A549 (cell line): ENCODE measurements around the gene PDPN. TPM values are rescaled to one million over a fixed set of nuclear protein-coding genes. Genes with fewer than 3 reads are reported as not detected.

Source experiments
- ATAC-seq, 2 experiments: fragments of 200-7000 bp in 1 of 2; fragments of >200 bp in 1 of 2; cut with Nextera tagmentation in 1 of 2; cut with Tn5 transposase in 1 of 2; 3 replicates each; pipeline versions ENCODE4 v1.8.0 to v1.9.1; 2018 to 2020; ENCODE audit warnings: mild to moderate bottlenecking in 1 of 2, moderate library complexity in 1 of 2
- CTCF ChIA-PET: fragments of 300-600 bp; sonication (Branson Sonifier 250); formaldehyde crosslinking; extraction: SDS; loops from one replicate; lab custom pipeline; 2021; ENCODE audit warnings: antibody characterized with exemption, inconsistent platforms; lab: Yijun Ruan, JAX
- POLR2A ChIA-PET: fragments of 350-600 bp; formaldehyde crosslinking; extraction: SDS; loops from one replicate; lab custom pipeline; 2021; ENCODE audit warnings: antibody characterized with exemption, inconsistent platforms; lab: Yijun Ruan, JAX
- DNase-seq, 2 experiments: peaks; one replicate each; pipeline versions ENCODE4 v3.0.0 to v3.0.0-alpha.2; 2011 to 2016; ENCODE audit warnings: low read depth in 1 of 2, low spot score in 1 of 2
- FAIRE-seq: peaks from 2 replicates; lab custom pipeline; 2011; peaks lifted over from hg19 to GRCh38; lab: Jason Lieb, UNC
- H3K27ac ChIP-seq, 2 experiments: fragments of >200 bp; sonication (Bioruptor Twin); formaldehyde crosslinking; 3 replicates each; pipeline ENCODE4 v1.5.1; 2016 to 2017
- H3K4me1 ChIP-seq: fragments of >200 bp; sonication (Bioruptor Twin); formaldehyde crosslinking; 3 replicates; pipeline ENCODE4 v1.6.1; 2016
- H3K4me2 ChIP-seq: fragments of >200 bp; sonication (Bioruptor Twin); formaldehyde crosslinking; 3 replicates; pipeline ENCODE4 v1.6.1; 2016
- H3K4me3 ChIP-seq: fragments of >200 bp; sonication (Bioruptor Twin); formaldehyde crosslinking; 3 replicates; pipeline ENCODE4 v1.5.1; 2016
- H3K9me3 ChIP-seq: fragments of >200 bp; sonication (Bioruptor Twin); formaldehyde crosslinking; 3 replicates; pipeline ENCODE4 v1.6.1; 2016
- ATOH8 ChIP-seq: fragments of 250-450 bp; sonication (Bioruptor Pico); IDR thresholded peaks from 2 replicates; pipeline ENCODE4 v1.5.0; 2020; ENCODE audit warnings: low read depth, mild to moderate bottlenecking, moderate library complexity
- BCL3 ChIP-seq: fragments of >200 bp; sonication (Bioruptor Twin); formaldehyde crosslinking; IDR thresholded peaks from 3 replicates; pipeline ENCODE4 v1.6.1; 2016
- CEBPB ChIP-seq, 2 experiments: fragments of >200 bp in 1 of 2; sonication (Bioruptor Twin) in 1 of 2; formaldehyde crosslinking in 1 of 2; IDR thresholded peaks; 2 replicates each; pipeline ENCODE4 v1.6.1; 2012 to 2016
- CHD2 ChIP-seq: fragments of 150-350 bp; IDR thresholded peaks from 2 replicates; pipeline ENCODE4 v1.6.1; 2014; ENCODE audit warnings: low read length; ENCODE audit not compliant: partially characterized antibody
- E2F6 ChIP-seq: IDR thresholded peaks from 2 replicates; pipeline ENCODE4 v1.6.1; 2012; ENCODE audit warnings: low read depth, borderline replicate concordance
- EHMT2 ChIP-seq: fragments of 200-600 bp; sonication (generic); IDR thresholded peaks from 2 replicates; pipeline ENCODE4 v1.6.1; 2016; ENCODE audit warnings: antibody characterized with exemption, low read depth, mild to moderate bottlenecking, moderate library complexity
- EP300 ChIP-seq, 2 experiments: fragments of >200 bp; sonication (Bioruptor Twin); formaldehyde crosslinking; IDR thresholded peaks; 2 replicates in 1 of 2; 3 replicates in 1 of 2; pipeline ENCODE4 v1.6.1; 2016 to 2017
- ESRRA ChIP-seq: fragments of 150-350 bp; IDR thresholded peaks from 2 replicates; pipeline ENCODE4 v1.6.1; 2014; ENCODE audit warnings: mild to moderate bottlenecking, low read length, borderline replicate concordance
- FOSL2 ChIP-seq, 2 experiments: fragments of 450-650 bp in 1 of 2; fragments of >200 bp in 1 of 2; sonication (Bioruptor Twin) in 1 of 2; formaldehyde crosslinking; IDR thresholded peaks; 2 replicates each; pipeline versions ENCODE4 v1.5.0 to v1.6.1; 2016 to 2020; ENCODE audit warnings: mild to moderate bottlenecking in 1 of 2, moderate library complexity in 1 of 2
- FOXS1 ChIP-seq: fragments of 250-450 bp; sonication (Bioruptor Pico); IDR thresholded peaks from 2 replicates; pipeline ENCODE4 v1.5.0; 2020; ENCODE audit warnings: mild to moderate bottlenecking, moderate library complexity
- GATA3 ChIP-seq: IDR thresholded peaks from 2 replicates; pipeline ENCODE4 v1.6.1; 2012; ENCODE audit warnings: borderline replicate concordance
- HDAC2 ChIP-seq: fragments of 200-600 bp; sonication (generic); IDR thresholded peaks from 2 replicates; pipeline ENCODE4 v1.6.1; 2016
- HOXA7 ChIP-seq: fragments of 250-450 bp; sonication (Bioruptor Pico); IDR thresholded peaks from 2 replicates; pipeline ENCODE4 v1.5.0; 2020; ENCODE audit warnings: mild to moderate bottlenecking, moderate library complexity
- HOXB13 ChIP-seq: fragments of 250-450 bp; sonication (Bioruptor Pico); IDR thresholded peaks from 2 replicates; pipeline ENCODE4 v1.5.0; 2020; ENCODE audit warnings: low read depth, mild to moderate bottlenecking, moderate library complexity
- JUNB ChIP-seq: fragments of >200 bp; sonication (Bioruptor Twin); formaldehyde crosslinking; IDR thresholded peaks from 2 replicates; pipeline ENCODE4 v1.6.1; 2016
- KDM5A ChIP-seq: fragments of 200-600 bp; sonication (generic); IDR thresholded peaks from 2 replicates; pipeline ENCODE4 v1.6.1; 2016; ENCODE audit warnings: antibody characterized with exemption, mild to moderate bottlenecking
- MAFK ChIP-seq: fragments of 450-650 bp; IDR thresholded peaks from 2 replicates; pipeline ENCODE4 v1.6.1; 2014; ENCODE audit not compliant: partially characterized antibody
- MAX ChIP-seq: IDR thresholded peaks from 2 replicates; pipeline ENCODE4 v1.6.1; 2012
- MAZ ChIP-seq: fragments of 150-350 bp; IDR thresholded peaks from 2 replicates; pipeline ENCODE4 v1.6.1; 2014; ENCODE audit warnings: antibody characterized with exemption, low read depth, low read length, borderline replicate concordance
- MYC ChIP-seq: IDR thresholded peaks from 2 replicates; pipeline ENCODE4 v1.6.1; 2012; ENCODE audit warnings: mild to moderate bottlenecking, inconsistent platforms, low read length, improper control_type of control experiment, borderline replicate concordance
- NPAS2 ChIP-seq: fragments of 250-450 bp; sonication (Bioruptor Pico); IDR thresholded peaks from 2 replicates; pipeline ENCODE4 v1.8.0; 2022; ENCODE audit warnings: mild to moderate bottlenecking, moderate library complexity, borderline replicate concordance
- NR3C1 ChIP-seq: fragments of >200 bp; sonication (Bioruptor Twin); formaldehyde crosslinking; IDR thresholded peaks from 3 replicates; pipeline ENCODE4 v1.6.1; 2017
- PBX3 ChIP-seq: IDR thresholded peaks from 2 replicates; pipeline ENCODE4 v1.6.1; 2012
- POLR2A ChIP-seq: IDR thresholded peaks from 2 replicates; pipeline ENCODE4 v1.6.1; 2012; ENCODE audit warnings: mild to moderate bottlenecking, low read length
- RARB ChIP-seq: fragments of 250-450 bp; sonication (Bioruptor Pico); IDR thresholded peaks from 2 replicates; pipeline ENCODE4 v1.8.0; 2021; ENCODE audit warnings: mild to moderate bottlenecking, moderate library complexity
- RCOR1 ChIP-seq: fragments of 150-350 bp; IDR thresholded peaks from 2 replicates; pipeline ENCODE4 v1.6.1; 2014; ENCODE audit warnings: antibody characterized with exemption, low read length, low read depth
- SMC3 ChIP-seq: fragments of >200 bp; sonication (Bioruptor Twin); formaldehyde crosslinking; IDR thresholded peaks from 3 replicates; pipeline ENCODE4 v1.6.1; 2018; ENCODE audit warnings: inconsistent platforms
- TFCP2L1 ChIP-seq: fragments of 250-450 bp; sonication (Bioruptor Pico); IDR thresholded peaks from 2 replicates; pipeline ENCODE4 v1.5.0; 2021; ENCODE audit warnings: mild to moderate bottlenecking
- TP53 ChIP-seq: fragments of 250-450 bp; sonication (Bioruptor Pico); IDR thresholded peaks from 2 replicates; pipeline ENCODE4 v1.5.0; 2021; ENCODE audit warnings: mild to moderate bottlenecking, moderate library complexity
- USF2 ChIP-seq: fragments of 450-650 bp; IDR thresholded peaks from 2 replicates; pipeline ENCODE4 v1.6.1; 2014; ENCODE audit warnings: antibody characterized with exemption
- ZC3H11A ChIP-seq: fragments of 450-650 bp; IDR thresholded peaks from 2 replicates; pipeline ENCODE4 v1.6.1; 2014; ENCODE audit warnings: antibody characterized with exemption, mild to moderate bottlenecking
- ZNF302 ChIP-seq: fragments of 250-450 bp; sonication (Bioruptor Pico); IDR thresholded peaks from 2 replicates; pipeline ENCODE4 v1.9.0; 2021; ENCODE audit warnings: inconsistent platforms, mild to moderate bottlenecking, moderate library complexity
- ZSCAN20 ChIP-seq: fragments of 250-450 bp; sonication (Bioruptor Pico); IDR thresholded peaks from 2 replicates; pipeline ENCODE4 v1.8.0; 2022; ENCODE audit warnings: mild to moderate bottlenecking, moderate library complexity
- WGBS: methylation state at CpG from one replicate; pipeline ENCODE4 v1.1.6; 2017; ENCODE audit errors: missing lambda C conversion rate; 5-methylcytosine and 5-hydroxymethylcytosine counted together
- polyA plus RNA-seq, 4 experiments: library from polyadenylated mRNA; depleted of rRNA in 3 of 4; stranded (reverse); fragments of >200 nt; fragmentation: RNase III in 1 of 4; extraction: RNeasy Plus Mini Kit Qiagen cat#74134 plus additional on column Dnase treatment in 1 of 4; gene quantifications; 2 replicates in 3 of 4; 3 replicates in 1 of 4; pipeline ENCODE4 v1.2.3, GENCODE V29; 2011 to 2017

Gene PDPN
- polyA plus RNA-seq, 2 of the 4 experiments (the other 2 are of a cell fraction), result not detected

- POLR2A ChIA-PET, result no interaction called here
- DNase-seq (no peak), ATAC-seq (no peak), FAIRE-seq (no peak)
- Histone ChIP-seq H3K27ac (no peak overlapping the region), H3K9me3 (no peaks in the 10 kb centered on the region), H3K4me2 (no peak overlapping the region), H3K4me1 (no peaks in the 10 kb centered on the region), H3K4me3 (no peak overlapping the region)
- CTCF ChIA-PET, result interaction anchor here (0.9 kb wide), 1 partner anchor 302 kb away, joined by 3 read pairs; no protein-coding TSS in a partner anchor
- TF ChIP-seq MYC, result no peak
- no peak for TF ChIP-seq HOXA7
- TF ChIP-seq JUNB, result no peak
- no peak for TF ChIP-seq ZNF302 (CRISPR knock-in tag)
- TF ChIP-seq ATOH8, result no peak
- TF ChIP-seq HDAC2, result no peak
- TF ChIP-seq NPAS2, result no peak
- no peak for TF ChIP-seq ZSCAN20
- TF ChIP-seq SMC3, result no peak
- TF ChIP-seq TFCP2L1 (CRISPR knock-in tag), result no peak
- no peak for TF ChIP-seq MAZ
- TF ChIP-seq TP53 (CRISPR knock-in tag), result no peak
- TF ChIP-seq FOXS1 (CRISPR knock-in tag), result no peak
- TF ChIP-seq NR3C1, result no peak
- TF ChIP-seq ZC3H11A, result no peak
- no peak for TF ChIP-seq EHMT2
- TF ChIP-seq RCOR1, result no peak
- WGBS, result 24% methylated on average over 5 of the region's 5 CpGs
These were observed 77.9 kb downstream of the PDPN start for GRCh38 chr1:13661539-13661938.

GRCh38 chr1:13662493-13662892 lies 78.9 kb downstream of the PDPN start:
- no peak for ATAC-seq
- no peak for TF ChIP-seq ESRRA
- no peak for TF ChIP-seq FOSL2 (IDR thresholded peaks at IDR 0.05)
- no peak for TF ChIP-seq FOSL2 (CRISPR knock-in tag; IDR thresholded peaks at IDR 0.05)
- TF ChIP-seq ATOH8, result no peak
- no peak for TF ChIP-seq BCL3
- TF ChIP-seq E2F6, result no peak
- no peak for TF ChIP-seq CHD2
- TF ChIP-seq MAFK, result no peak
- TF ChIP-seq HDAC2, result no peak
- no peak for TF ChIP-seq HOXA7
- no peak for TF ChIP-seq PBX3
- TF ChIP-seq KDM5A, result no peak
- TF ChIP-seq TFCP2L1 (CRISPR knock-in tag), result no peak
- no peak for TF ChIP-seq MAX
- no peak for TF ChIP-seq POLR2A
- no peak for TF ChIP-seq GATA3
- TF ChIP-seq HOXB13, result no peak
- TF ChIP-seq EP300 (IDR thresholded peaks at IDR 0.05), result no peak
- no peak for TF ChIP-seq USF2
- no peak for TF ChIP-seq RARB (CRISPR knock-in tag)
- no peak for TF ChIP-seq CEBPB (IDR thresholded peaks at IDR 0.05)
- Histone ChIP-seq H3K4me3 (no peak overlapping the region), H3K27ac (no peak overlapping the region), H3K4me1 (no peaks in the 10 kb centered on the region), H3K9me3 (no peaks in the 10 kb centered on the region), H3K4me2 (no peak overlapping the region)
- POLR2A ChIA-PET, result no interaction called here
- WGBS, result 74% methylated on average over 4 of the region's 4 CpGs
- DNase-seq, result no peak
- no peak for FAIRE-seq
- CTCF ChIA-PET, result interaction anchor here (0.9 kb wide), 1 partner anchor 302 kb away, joined by 3 read pairs; no protein-coding TSS in a partner anchor
